Measurements from ENCODE around the gene CFL1. TPM values are rescaled to one million over a fixed set of nuclear protein-coding genes. Genes with fewer than 3 reads are reported as not detected.
A peak's percentile ranks its signal among the peaks of the same experiment; 100 is the strongest.

The CFL1 gene
- total RNA-seq, 1 experiment from 2014 or later = 1,911 TPM

DNA sequence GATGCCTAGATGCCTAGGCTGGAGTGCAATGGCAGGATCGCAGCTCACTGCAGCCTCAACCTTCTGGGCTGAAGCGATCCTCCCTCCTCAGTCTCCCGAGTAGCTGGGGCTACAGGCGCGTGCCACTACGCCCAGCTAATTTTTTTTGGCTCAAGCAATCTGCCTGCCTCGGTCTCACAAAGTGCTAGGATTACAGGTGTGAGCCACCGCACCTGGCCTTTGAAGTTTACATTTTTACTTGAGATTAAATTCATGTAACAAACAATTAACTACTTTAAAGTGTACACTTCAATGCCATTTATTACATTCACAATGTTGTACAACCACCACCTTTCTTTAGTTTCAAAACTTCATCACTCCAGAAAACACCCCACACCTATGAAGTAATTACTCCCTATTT is 45.7 kb upstream of the CFL1 start:
- CTCF ChIA-PET = interaction anchor here (1.0 kb wide), 1 partner anchor 8 kb away, joined by 3 read pairs; no protein-coding TSS in a partner anchor
- TF ChIP-seq, protein P1, sequence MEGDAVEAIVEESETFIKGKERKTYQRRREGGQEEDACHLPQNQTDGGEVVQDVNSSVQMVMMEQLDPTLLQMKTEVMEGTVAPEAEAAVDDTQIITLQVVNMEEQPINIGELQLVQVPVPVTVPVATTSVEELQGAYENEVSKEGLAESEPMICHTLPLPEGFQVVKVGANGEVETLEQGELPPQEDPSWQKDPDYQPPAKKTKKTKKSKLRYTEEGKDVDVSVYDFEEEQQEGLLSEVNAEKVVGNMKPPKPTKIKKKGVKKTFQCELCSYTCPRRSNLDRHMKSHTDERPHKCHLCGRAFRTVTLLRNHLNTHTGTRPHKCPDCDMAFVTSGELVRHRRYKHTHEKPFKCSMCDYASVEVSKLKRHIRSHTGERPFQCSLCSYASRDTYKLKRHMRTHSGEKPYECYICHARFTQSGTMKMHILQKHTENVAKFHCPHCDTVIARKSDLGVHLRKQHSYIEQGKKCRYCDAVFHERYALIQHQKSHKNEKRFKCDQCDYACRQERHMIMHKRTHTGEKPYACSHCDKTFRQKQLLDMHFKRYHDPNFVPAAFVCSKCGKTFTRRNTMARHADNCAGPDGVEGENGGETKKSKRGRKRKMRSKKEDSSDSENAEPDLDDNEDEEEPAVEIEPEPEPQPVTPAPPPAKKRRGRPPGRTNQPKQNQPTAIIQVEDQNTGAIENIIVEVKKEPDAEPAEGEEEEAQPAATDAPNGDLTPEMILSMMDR (IDR thresholded peaks at IDR 0.05) = no peak
- TF ChIP-seq SIN3A (IDR thresholded peaks at IDR 0.05; ENCODE audit: borderline replicate concordance, insufficient read depth, low read depth, low read length) = no peak
- TF ChIP-seq POLR2AphosphoS5 (IDR thresholded peaks at IDR 0.05; ENCODE audit: low read depth, low read length) = no peak; the same call in 1 of the 2 replicates
- peak; percentile 83 for TF ChIP-seq TCF7L2 (IDR thresholded peaks at IDR 0.05; ENCODE audit: low read depth, low read length)
- TF ChIP-seq, protein P2, sequence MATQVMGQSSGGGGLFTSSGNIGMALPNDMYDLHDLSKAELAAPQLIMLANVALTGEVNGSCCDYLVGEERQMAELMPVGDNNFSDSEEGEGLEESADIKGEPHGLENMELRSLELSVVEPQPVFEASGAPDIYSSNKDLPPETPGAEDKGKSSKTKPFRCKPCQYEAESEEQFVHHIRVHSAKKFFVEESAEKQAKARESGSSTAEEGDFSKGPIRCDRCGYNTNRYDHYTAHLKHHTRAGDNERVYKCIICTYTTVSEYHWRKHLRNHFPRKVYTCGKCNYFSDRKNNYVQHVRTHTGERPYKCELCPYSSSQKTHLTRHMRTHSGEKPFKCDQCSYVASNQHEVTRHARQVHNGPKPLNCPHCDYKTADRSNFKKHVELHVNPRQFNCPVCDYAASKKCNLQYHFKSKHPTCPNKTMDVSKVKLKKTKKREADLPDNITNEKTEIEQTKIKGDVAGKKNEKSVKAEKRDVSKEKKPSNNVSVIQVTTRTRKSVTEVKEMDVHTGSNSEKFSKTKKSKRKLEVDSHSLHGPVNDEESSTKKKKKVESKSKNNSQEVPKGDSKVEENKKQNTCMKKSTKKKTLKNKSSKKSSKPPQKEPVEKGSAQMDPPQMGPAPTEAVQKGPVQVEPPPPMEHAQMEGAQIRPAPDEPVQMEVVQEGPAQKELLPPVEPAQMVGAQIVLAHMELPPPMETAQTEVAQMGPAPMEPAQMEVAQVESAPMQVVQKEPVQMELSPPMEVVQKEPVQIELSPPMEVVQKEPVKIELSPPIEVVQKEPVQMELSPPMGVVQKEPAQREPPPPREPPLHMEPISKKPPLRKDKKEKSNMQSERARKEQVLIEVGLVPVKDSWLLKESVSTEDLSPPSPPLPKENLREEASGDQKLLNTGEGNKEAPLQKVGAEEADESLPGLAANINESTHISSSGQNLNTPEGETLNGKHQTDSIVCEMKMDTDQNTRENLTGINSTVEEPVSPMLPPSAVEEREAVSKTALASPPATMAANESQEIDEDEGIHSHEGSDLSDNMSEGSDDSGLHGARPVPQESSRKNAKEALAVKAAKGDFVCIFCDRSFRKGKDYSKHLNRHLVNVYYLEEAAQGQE (IDR thresholded peaks at IDR 0.05; ENCODE audit: insufficient read depth in 1 of 2, low read depth in 2 of 2, low read length in 1 of 2) = no peak
- intact Hi-C loops (cut with micrococcal nuclease; ENCODE audit: unreplicated experiment) = no loop called here
- DNase-seq (ENCODE audit: low read depth, low spot score) = no peak
- Histone ChIP-seq H3K4me1 (ENCODE audit: control insufficient read depth, insufficient read depth, low read length) (peaks cover 65% of the 10 kb centered on the region), H3K36me3 (ENCODE audit: control insufficient read depth, insufficient read depth, low read length) (no peaks in the 10 kb centered on the region), H3K4me3 (ENCODE audit: low read depth in 2 of 2, low read length in 2 of 2) (no peak overlapping the region), H3K27ac (ENCODE audit: low read length) (peak overlapping the region; percentile 99), H3K27me3 (ENCODE audit: control insufficient read depth, insufficient read depth, low read length) (no peaks in the 10 kb centered on the region), H3K9me3 (ENCODE audit: control insufficient read depth, insufficient read depth, low read depth, low read length) (no peaks in the 10 kb centered on the region)
- BruUV-seq (replicated peaks) = no TSS peak
- POLR2A ChIA-PET = interaction anchor here (0.6 to 0.7 kb wide), 2 partner anchors 8 to 12 kb away, joined by 3 read pairs; no protein-coding TSS in a partner anchor
- in situ Hi-C loops (cut with HindIII; ENCODE audit: low pct_unique_long_range_greater_than_20kb, low sequenced_read_pairs) = no loop called here
- ATAC-seq = peak; percentile 1; the same call in 1 of the 2 replicates

DNA sequence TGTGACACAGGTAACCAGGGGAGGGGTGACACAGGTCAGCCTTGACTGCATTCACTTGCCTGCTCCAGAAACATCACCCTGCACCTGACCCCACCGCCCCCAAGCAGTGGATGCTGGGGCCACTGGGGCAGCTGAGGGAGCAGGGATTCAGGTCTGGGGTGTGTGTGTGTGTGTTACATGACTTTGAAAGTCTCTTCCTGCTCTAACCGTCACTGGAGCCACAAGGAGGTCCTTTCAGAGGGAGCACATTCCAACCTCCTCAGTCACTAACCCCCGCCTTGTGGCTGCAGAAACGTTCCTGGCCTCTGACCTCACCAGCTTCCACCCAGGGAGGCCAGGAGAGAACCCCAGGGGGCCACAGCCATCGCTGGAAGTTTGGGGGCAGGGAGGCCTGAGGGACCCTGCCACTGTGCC is 45.1 kb upstream of the CFL1 start:
- no peaks in the 10 kb centered on the region for H3K9me3 ChIP-seq (ENCODE audit: control insufficient read depth, insufficient read depth, low read depth, low read length)
- H3K36me3 ChIP-seq (ENCODE audit: control insufficient read depth, insufficient read depth, low read length) = no peaks in the 10 kb centered on the region; the same call in 1 of the 2 replicates
- peak overlapping the region in 1 of 2 experiments; percentile 15; a peak in 2 of 4 replicates for H3K4me3 ChIP-seq (ENCODE audit: low read depth in 2 of 2, low read length in 2 of 2)
- in situ Hi-C loops (cut with HindIII; ENCODE audit: low pct_unique_long_range_greater_than_20kb, low sequenced_read_pairs) = no loop called here
- intact Hi-C loops (cut with micrococcal nuclease; ENCODE audit: unreplicated experiment) = no loop called here
- H3K27me3 ChIP-seq (ENCODE audit: control insufficient read depth, insufficient read depth, low read length) = no peaks in the 10 kb centered on the region
- CTCF ChIA-PET = interaction anchor here (1.0 kb wide), 1 partner anchor 9 kb away, joined by 3 read pairs; no protein-coding TSS in a partner anchor
- POLR2A ChIA-PET = interaction anchor here (0.7 to 3.4 kb wide), 2 partner anchors 9 to 14 kb away, joined by 3 to 35 read pairs; no protein-coding TSS in a partner anchor
- no TSS peak for BruUV-seq (replicated peaks)
- ATAC-seq = peak; percentile 69
- H3K27ac ChIP-seq (ENCODE audit: low read length) = peak overlapping the region; percentile 99
- H3K4me1 ChIP-seq (ENCODE audit: control insufficient read depth, insufficient read depth, low read length) = peaks cover 59% of the 10 kb centered on the region
- TF ChIP-seq SIN3A (IDR thresholded peaks at IDR 0.05; ENCODE audit: borderline replicate concordance, insufficient read depth, low read depth, low read length) = peak; percentile 83; the same call in 1 of the 2 replicates
- TF ChIP-seq POLR2AphosphoS5 (IDR thresholded peaks at IDR 0.05; ENCODE audit: low read depth, low read length) = peak; percentile 92
- TF ChIP-seq, protein P1 (IDR thresholded peaks at IDR 0.05) = no peak
- DNase-seq (ENCODE audit: low read depth, low spot score) = peak; percentile 95

Data from Panc1 (cell line).